Natural killer cell (primary cell): Measurements from ENCODE around the gene CDC42BPA. TPM values are rescaled to one million over a fixed set of nuclear protein-coding genes. Genes with fewer than 3 reads are reported as not detected.

Source experiments
- ATAC-seq, 3 donors: fragments of 150-1000 bp in 2 of 3; fragments of 200-7000 bp in 1 of 3; cut with Tn5 transposase; 1 replicate in 1 of 3; 2 replicates in 2 of 3; pipeline ENCODE4 v1.10.0; 2021; ENCODE audit warnings: mild to moderate bottlenecking in 2 of 3, moderate library complexity in 2 of 3
- DNase-seq, 2 donors: peaks; one replicate each; pipeline versions ENCODE4 v3.0.0 to v3.0.0-alpha.2; 2013 to 2021; ENCODE audit warnings: mixed read lengths in 1 of 2
- H3K27ac ChIP-seq: one replicate; pipeline ENCODE4 v1.5.1; 2013; ENCODE audit warnings: mild to moderate bottlenecking, low read length
- H3K27me3 ChIP-seq: one replicate; pipeline ENCODE4 v1.6.1; 2013; ENCODE audit warnings: low read length; ENCODE audit not compliant: control insufficient read depth, insufficient read depth
- H3K36me3 ChIP-seq: one replicate; pipeline ENCODE4 v1.6.1; 2013; ENCODE audit warnings: low read length; ENCODE audit not compliant: control insufficient read depth, insufficient read depth
- H3K4me1 ChIP-seq: one replicate; pipeline ENCODE4 v1.6.1; 2013; ENCODE audit warnings: low read length; ENCODE audit not compliant: control insufficient read depth, insufficient read depth
- H3K4me3 ChIP-seq: one replicate; pipeline ENCODE4 v1.5.1; 2013; ENCODE audit warnings: low read length
- H3K9me3 ChIP-seq: one replicate; pipeline ENCODE4 v1.6.1; 2013; ENCODE audit warnings: low read length; ENCODE audit not compliant: control insufficient read depth, insufficient read depth
- H3K27ac Mint-ChIP-seq, 2 donors: one replicate each; pipeline ENCODE4 v1.8.0; 2022; ENCODE audit warnings: mild to moderate bottlenecking in 2 of 2, mixed read lengths in 2 of 2, moderate library complexity in 1 of 2
- H3K27me3 Mint-ChIP-seq, 2 donors: one replicate each; pipeline ENCODE4 v1.8.0; 2022; ENCODE audit warnings: low read depth in 2 of 2, mixed read lengths in 2 of 2
- H3K36me3 Mint-ChIP-seq: one replicate; pipeline ENCODE4 v1.8.0; 2022; ENCODE audit warnings: mixed read lengths
- H3K4me1 Mint-ChIP-seq, 2 donors: one replicate each; pipeline ENCODE4 v1.8.0; 2022; ENCODE audit warnings: mixed read lengths in 2 of 2
- H3K4me3 Mint-ChIP-seq: one replicate; pipeline ENCODE4 v1.8.0; 2022; ENCODE audit warnings: mild to moderate bottlenecking, moderate library complexity, mixed read lengths
- H3K9me3 Mint-ChIP-seq, 2 donors: one replicate each; pipeline ENCODE4 v1.8.0; 2022; ENCODE audit warnings: mixed read lengths in 2 of 2
- CTCF ChIP-seq: fragments of 200-600 bp; IDR thresholded peaks from one replicate; pipeline ENCODE4 v1.8.0; 2022; ENCODE audit warnings: antibody characterized with exemption
- WGBS: methylation state at CpG from one replicate; pipeline ENCODE4 v1.1.7; 2013; ENCODE audit warnings: missing lambda C conversion rate; ENCODE audit not compliant: insufficient coverage; 5-methylcytosine and 5-hydroxymethylcytosine counted together
- intact Hi-C: fragments of 100-400 bp; cut with micrococcal nuclease; formaldehyde crosslinking; loops from one replicate; pipeline ENCODE4 v1.14.2; 2022
- total RNA-seq, 4 donors: library from RNA; stranded (reverse); fragments of 120-200 nt in 1 of 4; gene quantifications; one replicate each; pipeline versions ENCODE4 v1.2.3 to v1.2.4, GENCODE V29; 2013 to 2022

Gene CDC42BPA
- total RNA-seq, 3 donors from 2014 or later (not counting 1 experiment from before 2014, with no cell fraction given), result 0.14 to 2.4 (median 0.77) TPM

- H3K27me3 Mint-ChIP-seq, result peaks cover 9 to 32% of the 10 kb centered on the region in 2 donors
- H3K27ac ChIP-seq, result no peak overlapping the region
- H3K9me3 Mint-ChIP-seq, result no peaks in the 10 kb centered on the region
- no peak overlapping the region for H3K27ac Mint-ChIP-seq
- no peaks in the 10 kb centered on the region for H3K4me1 ChIP-seq
- no peaks in the 10 kb centered on the region for H3K27me3 ChIP-seq
- ATAC-seq, result no peak
- H3K36me3 ChIP-seq, result no peaks in the 10 kb centered on the region
- DNase-seq, result no peak
- H3K4me3 Mint-ChIP-seq, result no peak overlapping the region
- WGBS, result no CpG with 5 or more reads among the region's 1 CpG
- intact Hi-C loops, result no loop called here
- H3K36me3 Mint-ChIP-seq, result no peaks in the 10 kb centered on the region
- H3K9me3 ChIP-seq, result no peaks in the 10 kb centered on the region
- no peak overlapping the region for H3K4me3 ChIP-seq
- TF ChIP-seq CTCF, result no peak
- no peaks in the 10 kb centered on the region for H3K4me1 Mint-ChIP-seq
These were observed 151.7 kb downstream of the CDC42BPA start for GRCh38 chr1:227166559-227166958.

GRCh38 chr1:227161470-227161869 lies 156.8 kb downstream of the CDC42BPA start:
- H3K4me1 ChIP-seq, result no peaks in the 10 kb centered on the region
- ATAC-seq, result no peak
- H3K9me3 ChIP-seq, result no peaks in the 10 kb centered on the region
- no peaks in the 10 kb centered on the region for H3K4me1 Mint-ChIP-seq
- no peak overlapping the region for H3K4me3 ChIP-seq
- H3K27me3 Mint-ChIP-seq, result peaks cover 3 to 9% of the 10 kb centered on the region in 2 donors
- H3K27ac Mint-ChIP-seq, result no peak overlapping the region
- intact Hi-C loops, result no loop called here
- H3K4me3 Mint-ChIP-seq, result no peak overlapping the region
- no peak overlapping the region for H3K27ac ChIP-seq
- no peaks in the 10 kb centered on the region for H3K36me3 Mint-ChIP-seq
- TF ChIP-seq CTCF, result no peak
- H3K36me3 ChIP-seq, result no peaks in the 10 kb centered on the region
- no peak for DNase-seq
- 100% methylated on average over 1 of the region's 2 CpGs for WGBS
- H3K27me3 ChIP-seq, result no peaks in the 10 kb centered on the region
- no peaks in the 10 kb centered on the region for H3K9me3 Mint-ChIP-seq

- no peak for DNase-seq
- no peaks in the 10 kb centered on the region for H3K4me1 ChIP-seq
- H3K36me3 Mint-ChIP-seq, result no peaks in the 10 kb centered on the region
- WGBS, result 88% methylated on average over 3 of the region's 3 CpGs
- no peak for TF ChIP-seq CTCF
- no peak overlapping the region for H3K4me3 ChIP-seq
- no peaks in the 10 kb centered on the region for H3K9me3 ChIP-seq
- ATAC-seq, result no peak
- no peak overlapping the region for H3K27ac Mint-ChIP-seq
- peaks cover 3 to 5% of the 10 kb centered on the region in 2 donors for H3K27me3 Mint-ChIP-seq
- H3K36me3 ChIP-seq, result no peaks in the 10 kb centered on the region
- no peaks in the 10 kb centered on the region for H3K9me3 Mint-ChIP-seq
- no peak overlapping the region for H3K4me3 Mint-ChIP-seq
- no peak overlapping the region for H3K27ac ChIP-seq
- H3K4me1 Mint-ChIP-seq, result no peaks in the 10 kb centered on the region
- intact Hi-C loops, result no loop called here
- no peaks in the 10 kb centered on the region for H3K27me3 ChIP-seq
These were observed 161.8 kb downstream of the CDC42BPA start for GRCh38 chr1:227156520-227156919.

GRCh38 chr1:227155688-227156087 lies 162.6 kb downstream of the CDC42BPA start:
- Mint-ChIP-seq H3K36me3 (no peaks in the 10 kb centered on the region), H3K9me3 (no peaks in the 10 kb centered on the region), H3K4me3 (no peak overlapping the region), H3K4me1 (no peaks in the 10 kb centered on the region), H3K27me3 (peaks cover 3 to 5% of the 10 kb centered on the region in 2 donors), H3K27ac (no peak overlapping the region)
- Histone ChIP-seq H3K4me1 (no peaks in the 10 kb centered on the region), H3K36me3 (no peaks in the 10 kb centered on the region), H3K4me3 (no peak overlapping the region), H3K9me3 (no peaks in the 10 kb centered on the region), H3K27ac (no peak overlapping the region), H3K27me3 (no peaks in the 10 kb centered on the region)
- WGBS, result 92% methylated on average over 3 of the region's 4 CpGs
- no peak for DNase-seq
- no peak for ATAC-seq
- intact Hi-C loops, result no loop called here
- no peak for TF ChIP-seq CTCF
